ENCODE measurements around the gene ADAMTS17.

GRCh38 chr15:100140527-100141308 lies 201.1 kb downstream of the ADAMTS17 start:
- no peak for TF ChIP-seq CTCF (IDR thresholded peaks at IDR 0.05 in 4 of 5, conservative IDR thresholded peaks at IDR 0.05 in 1 of 5)
- TF ChIP-seq POLR2A (IDR thresholded peaks at IDR 0.05) = no peak
